ENCODE data around the gene KCNQ1. TPM values are rescaled to one million over a fixed set of nuclear protein-coding genes. Genes with fewer than 3 reads are reported as not detected.

The KCNQ1 gene
- total RNA-seq, 1 donor from 2014 or later: 8.5 TPM

DNA sequence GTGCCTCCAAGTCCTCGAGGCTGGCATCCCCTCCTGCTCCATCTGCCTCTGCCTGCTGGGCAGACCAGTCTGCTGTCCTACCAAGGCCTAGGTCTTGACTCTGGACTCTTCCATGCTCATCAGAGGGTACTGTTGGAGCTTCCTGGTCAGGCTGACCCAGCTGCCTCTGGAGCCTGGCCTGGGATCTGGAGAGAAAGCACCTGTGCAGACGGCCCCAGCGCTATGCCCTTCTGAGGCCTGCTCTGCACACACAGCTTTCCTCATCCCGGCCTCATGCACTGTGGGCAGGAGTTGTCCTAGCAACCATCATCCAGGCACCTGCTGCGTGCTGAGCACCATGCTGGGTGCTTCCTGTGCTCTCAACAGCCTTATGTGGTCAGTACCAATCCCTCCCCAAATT lies 369.9 kb downstream of the KCNQ1 start:
- Mint-ChIP-seq H3K9me3 (peaks cover 23% of the 10 kb centered on the region), H3K27ac (no peak overlapping the region), H3K4me3 (no peak overlapping the region), H3K27me3 (ENCODE audit: low read depth) (no peaks in the 10 kb centered on the region), H3K36me3 (peaks cover 1% of the 10 kb centered on the region), H3K4me1 (peaks cover 36% of the 10 kb centered on the region)
- no peak for TF ChIP-seq CTCF (IDR thresholded peaks at IDR 0.05; ENCODE audit: unreplicated experiment)
- no peak for DNase-seq (ENCODE audit: low spot score in 2 of 2, unreplicated experiment in 2 of 2)

DNA sequence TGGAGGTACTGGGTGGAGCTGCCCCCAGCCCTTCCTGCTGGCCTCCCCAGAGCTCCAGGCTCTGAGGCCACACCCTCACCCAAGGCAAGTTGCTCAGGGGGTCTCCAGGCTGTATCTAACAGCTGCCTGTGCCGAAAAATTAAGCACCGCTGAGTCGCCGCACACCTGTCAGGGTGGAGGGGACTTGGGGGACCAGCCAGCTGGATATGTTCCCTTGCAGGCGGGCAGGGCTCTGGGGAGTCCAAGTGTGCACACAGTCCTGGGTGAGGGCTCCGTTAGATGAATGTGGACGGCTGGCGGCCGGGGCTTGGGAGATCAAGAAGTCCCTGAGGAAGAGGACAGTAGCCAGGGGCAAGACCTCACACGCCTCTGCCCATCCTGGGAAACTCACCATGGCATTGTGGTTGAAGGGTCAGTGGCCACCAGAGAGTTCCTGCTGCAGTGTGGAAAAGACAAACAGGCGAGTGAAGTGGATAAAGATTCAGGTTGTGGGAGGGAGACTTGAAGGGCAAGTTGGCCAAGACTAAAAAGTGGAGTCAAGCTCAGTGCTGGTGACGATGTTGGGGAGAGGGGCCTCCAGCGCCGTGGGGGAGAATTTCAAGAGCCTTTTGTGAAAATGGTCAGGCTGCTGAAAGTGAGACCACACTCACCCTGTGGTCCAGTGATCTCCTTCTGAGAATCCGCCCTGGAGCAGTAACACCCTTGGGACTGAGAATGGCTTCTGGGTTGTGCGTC lies 371.1 kb downstream of the KCNQ1 start:
- TF ChIP-seq CTCF (IDR thresholded peaks at IDR 0.05; ENCODE audit: unreplicated experiment): no peak
- no peak overlapping the region for H3K27ac Mint-ChIP-seq
- no peak for DNase-seq (ENCODE audit: low spot score in 2 of 2, unreplicated experiment in 2 of 2)
- peaks cover 31% of the 10 kb centered on the region for H3K4me1 Mint-ChIP-seq
- H3K27me3 Mint-ChIP-seq (ENCODE audit: low read depth): no peaks in the 10 kb centered on the region
- peaks cover 1% of the 10 kb centered on the region for H3K36me3 Mint-ChIP-seq
- peaks cover 25% of the 10 kb centered on the region for H3K9me3 Mint-ChIP-seq
- no peak overlapping the region for H3K4me3 Mint-ChIP-seq

GRCh38 chr11:2816523-2816922 lies 371.7 kb downstream of the KCNQ1 start:
- Mint-ChIP-seq H3K4me3 (no peak overlapping the region), H3K9me3 (peaks cover 25% of the 10 kb centered on the region), H3K4me1 (peaks cover 27% of the 10 kb centered on the region), H3K27ac (no peak overlapping the region), H3K36me3 (peaks cover 1% of the 10 kb centered on the region), H3K27me3 (ENCODE audit: low read depth) (no peaks in the 10 kb centered on the region)
- no peak for TF ChIP-seq CTCF (IDR thresholded peaks at IDR 0.05; ENCODE audit: unreplicated experiment)
- DNase-seq (ENCODE audit: low spot score in 2 of 2, unreplicated experiment in 2 of 2): no peak

DNA sequence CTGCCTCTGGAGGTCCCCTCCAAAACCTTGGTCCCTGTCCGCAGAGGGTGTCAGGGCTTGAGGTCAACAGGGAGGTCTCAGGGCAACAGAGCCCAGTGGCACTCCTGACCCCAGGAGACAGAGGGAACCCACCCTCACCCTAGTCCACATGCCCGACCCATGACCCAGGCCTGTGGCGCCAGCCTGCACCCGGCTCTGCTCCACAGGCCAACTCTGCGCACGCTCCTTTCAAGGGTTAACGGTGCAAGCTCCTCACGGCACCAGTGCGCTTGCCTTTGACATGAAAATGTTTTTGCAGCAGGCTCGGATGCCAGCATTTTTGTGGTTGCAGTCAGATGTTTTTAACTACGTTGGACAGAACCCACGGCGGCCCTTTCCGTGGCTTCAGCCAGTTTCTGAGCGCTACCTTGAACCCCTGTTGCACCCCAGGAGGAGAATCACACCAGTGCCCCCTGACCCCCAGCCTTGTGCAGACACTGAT lies 372.2 kb downstream of the KCNQ1 start:
- H3K4me3 Mint-ChIP-seq: no peak overlapping the region
- H3K27ac Mint-ChIP-seq: no peak overlapping the region
- peaks cover 24% of the 10 kb centered on the region for H3K4me1 Mint-ChIP-seq
- H3K9me3 Mint-ChIP-seq: peaks cover 29% of the 10 kb centered on the region
- H3K27me3 Mint-ChIP-seq (ENCODE audit: low read depth): no peaks in the 10 kb centered on the region
- no peak for TF ChIP-seq CTCF (IDR thresholded peaks at IDR 0.05; ENCODE audit: unreplicated experiment)
- no peak for DNase-seq (ENCODE audit: low spot score in 2 of 2, unreplicated experiment in 2 of 2)
- peaks cover 1% of the 10 kb centered on the region for H3K36me3 Mint-ChIP-seq

DNA sequence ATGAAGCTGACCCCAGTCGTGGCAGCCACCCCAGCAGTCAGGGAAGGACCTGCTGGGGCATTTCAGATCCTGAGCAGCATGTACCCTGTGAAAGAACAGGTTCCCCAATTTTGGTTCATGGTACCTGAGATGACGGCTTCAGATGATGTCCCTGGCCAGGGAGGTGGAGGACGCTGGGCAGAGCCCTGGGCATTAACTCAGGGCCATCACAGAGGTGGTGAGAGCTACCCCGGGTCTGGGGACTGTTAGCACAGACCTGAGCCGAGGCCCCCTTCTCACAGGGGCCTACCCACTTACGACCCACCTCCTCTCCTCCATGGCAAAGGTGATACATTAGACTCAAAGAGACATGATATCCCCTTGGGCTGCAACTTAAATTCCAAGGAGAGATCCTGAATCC lies 372.6 kb downstream of the KCNQ1 start:
- Mint-ChIP-seq H3K9me3 (peaks cover 34% of the 10 kb centered on the region), H3K4me1 (peaks cover 20% of the 10 kb centered on the region), H3K4me3 (no peak overlapping the region), H3K27ac (no peak overlapping the region), H3K36me3 (peaks cover 5% of the 10 kb centered on the region), H3K27me3 (ENCODE audit: low read depth) (no peaks in the 10 kb centered on the region)
- DNase-seq (ENCODE audit: low spot score in 2 of 2, unreplicated experiment in 2 of 2): no peak
- no peak for TF ChIP-seq CTCF (IDR thresholded peaks at IDR 0.05; ENCODE audit: unreplicated experiment)
